ENCODE data around the gene ARL9.

ARL9 gene

DNA sequence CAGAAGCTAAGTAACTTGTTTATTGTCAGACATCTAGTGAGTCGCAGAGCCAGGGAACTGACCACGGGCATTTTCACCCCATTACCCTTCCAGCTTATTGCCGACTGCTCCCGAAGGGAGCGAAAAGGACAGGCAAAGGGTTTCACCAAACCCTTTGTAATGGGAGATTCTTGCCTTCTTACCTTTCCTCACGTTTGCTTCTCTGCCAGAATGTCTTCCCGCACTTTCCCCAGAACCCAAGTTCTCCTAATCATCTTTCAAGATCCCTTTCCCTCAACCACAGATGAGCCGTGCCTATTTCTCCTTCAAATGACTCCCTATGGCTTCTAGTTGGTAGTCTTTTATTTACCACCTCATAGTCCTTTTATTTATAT is 38.7 kb upstream of the ARL9 start:
- TF ChIP-seq MAX (IDR thresholded peaks at IDR 0.05; ENCODE audit: low read depth, low read length) (no peak), CTCF (IDR thresholded peaks at IDR 0.05; ENCODE audit: low read depth, low read length) (no peak), POLR2A (IDR thresholded peaks at IDR 0.05; ENCODE audit: extremely low read depth, insufficient read length) (no peak)
- H3K4me3 ChIP-seq (ENCODE audit: low read depth, low read length) = peak overlapping the region; percentile 99
- peak; percentile 19 for DNase-seq (ENCODE audit: low read depth)

DNA sequence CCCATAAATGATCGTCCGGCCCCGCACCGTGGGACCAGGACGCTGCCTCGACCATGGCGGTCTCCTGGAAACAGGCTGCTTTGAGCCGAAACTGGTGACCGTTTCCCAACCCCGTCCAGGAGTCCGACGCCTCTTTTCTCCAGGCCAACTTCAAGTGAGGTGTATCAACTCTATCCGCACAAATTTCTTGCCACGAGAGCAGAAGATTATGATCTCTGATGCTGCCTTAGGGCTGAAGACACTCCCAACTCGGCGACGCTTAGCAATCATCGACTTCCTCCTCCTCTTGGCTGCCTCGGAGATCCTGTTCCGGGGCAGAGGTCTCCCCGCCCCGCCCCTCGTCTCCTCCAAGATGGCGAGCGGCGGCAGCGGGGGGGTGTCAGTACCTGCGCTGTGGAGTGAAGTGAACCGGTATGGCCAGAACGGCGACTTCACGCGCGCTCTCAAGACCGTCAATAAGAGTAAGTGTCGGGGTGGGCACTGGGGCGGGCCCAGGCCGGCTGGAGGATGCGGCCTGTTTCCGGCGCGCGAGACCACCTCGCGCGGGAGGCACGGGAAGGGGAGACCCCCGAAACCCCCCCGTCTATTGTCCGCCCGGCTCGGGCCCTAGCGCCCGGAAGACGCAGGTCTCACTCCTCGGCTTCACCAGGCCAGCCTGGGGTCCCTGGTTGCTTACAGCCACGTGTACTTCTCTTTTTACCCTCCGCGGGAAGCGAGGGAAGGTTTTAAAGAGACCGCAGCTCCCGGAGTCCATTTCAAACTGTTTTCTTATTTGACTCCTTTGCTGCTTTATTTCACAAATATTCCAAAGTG is 38.1 kb upstream of the ARL9 start, which contains the start of gene SRP72:
Gene SRP72 (plus strand): TSS at position 334 of the 813 bp plus-strand sequence. CDS start 19 bp downstream, at position 353.
- peak within 1 kb of the TSS; percentile 99 for H3K4me3 ChIP-seq (ENCODE audit: low read depth, low read length)
- TF ChIP-seq CTCF (IDR thresholded peaks at IDR 0.05; ENCODE audit: low read depth, low read length) (no peak), MAX (IDR thresholded peaks at IDR 0.05; ENCODE audit: low read depth, low read length) (peak; percentile 76), MYC (IDR thresholded peaks at IDR 0.05; ENCODE audit: low read depth, low read length) (peak; percentile 67), POLR2A (IDR thresholded peaks at IDR 0.05; ENCODE audit: extremely low read depth, insufficient read length) (peak; percentile 86)
- peak; percentile 95 for DNase-seq (ENCODE audit: low read depth)

DNA sequence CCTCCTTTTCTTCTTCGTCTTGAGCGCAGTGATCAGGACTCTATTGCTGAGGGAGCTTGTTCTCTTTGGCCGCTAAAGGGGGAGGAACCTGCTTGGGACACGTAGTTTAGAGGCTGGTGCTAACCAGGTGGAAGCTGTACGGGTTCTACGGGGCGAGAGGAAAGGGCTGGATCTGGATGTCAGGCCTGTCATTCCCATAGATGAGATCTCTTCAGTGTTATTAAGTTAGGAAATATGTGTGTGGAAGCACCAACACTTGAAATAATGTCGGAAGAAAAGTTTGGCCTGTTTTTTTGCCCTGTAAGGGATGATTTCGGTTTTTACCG is 37.5 kb upstream of the ARL9 start:
- peak overlapping the region; percentile 99 for H3K4me3 ChIP-seq (ENCODE audit: low read depth, low read length)
- TF ChIP-seq MAX (IDR thresholded peaks at IDR 0.05; ENCODE audit: low read depth, low read length) = no peak
- no peak for TF ChIP-seq CTCF (IDR thresholded peaks at IDR 0.05; ENCODE audit: low read depth, low read length)
- no peak for TF ChIP-seq POLR2A (IDR thresholded peaks at IDR 0.05; ENCODE audit: extremely low read depth, insufficient read length)
- no peak for TF ChIP-seq MYC (IDR thresholded peaks at IDR 0.05; ENCODE audit: low read depth, low read length)
- no peak for DNase-seq (ENCODE audit: low read depth)

DNA sequence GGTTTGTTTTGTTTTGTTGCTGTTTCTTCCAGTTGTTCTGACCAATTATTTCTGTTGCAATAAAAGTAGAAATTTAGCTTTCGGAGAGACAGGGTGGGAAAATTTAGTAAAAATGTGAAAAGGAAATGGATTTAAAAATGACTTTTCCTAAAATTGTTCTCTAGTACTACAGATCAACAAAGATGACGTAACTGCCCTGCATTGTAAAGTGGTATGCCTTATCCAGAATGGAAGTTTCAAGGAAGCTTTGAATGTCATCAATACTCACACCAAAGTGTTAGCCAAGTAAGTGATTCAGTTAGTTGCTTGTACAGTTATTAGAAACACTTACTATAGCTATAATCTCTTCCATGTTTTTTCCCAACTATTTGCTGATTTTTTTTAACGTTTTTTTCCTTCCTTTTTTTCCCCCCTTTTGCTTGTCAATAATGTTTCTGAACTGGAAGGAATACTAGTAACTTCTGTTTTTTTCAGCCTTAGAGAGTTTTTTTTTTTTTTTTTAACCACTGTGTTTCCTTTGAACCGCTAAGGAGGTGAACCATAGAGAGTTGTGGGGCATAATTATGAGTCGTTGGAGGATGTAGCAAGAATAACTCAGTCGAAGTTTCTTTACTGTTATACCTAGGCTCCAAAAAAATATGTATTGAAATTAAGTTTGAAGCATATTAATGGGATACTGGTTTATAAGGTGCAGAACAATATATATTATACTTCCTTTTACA is 35.9 kb upstream of the ARL9 start:
- DNase-seq (ENCODE audit: low read depth) = peak; percentile 54
- TF ChIP-seq CTCF (IDR thresholded peaks at IDR 0.05; ENCODE audit: low read depth, low read length) (no peak), POLR2A (IDR thresholded peaks at IDR 0.05; ENCODE audit: extremely low read depth, insufficient read length) (no peak), MYC (IDR thresholded peaks at IDR 0.05; ENCODE audit: low read depth, low read length) (no peak), MAX (IDR thresholded peaks at IDR 0.05; ENCODE audit: low read depth, low read length) (no peak)
- H3K4me3 ChIP-seq (ENCODE audit: low read depth, low read length) = peak overlapping the region; percentile 99

GRCh38 chr4:56475917-56476316 is 29.7 kb upstream of the ARL9 start:
- TF ChIP-seq CTCF (IDR thresholded peaks at IDR 0.05; ENCODE audit: low read depth, low read length) (no peak), MAX (IDR thresholded peaks at IDR 0.05; ENCODE audit: low read depth, low read length) (no peak), MYC (IDR thresholded peaks at IDR 0.05; ENCODE audit: low read depth, low read length) (no peak), POLR2A (IDR thresholded peaks at IDR 0.05; ENCODE audit: extremely low read depth, insufficient read length) (no peak)
- DNase-seq (ENCODE audit: low read depth) = no peak
- H3K4me3 ChIP-seq (ENCODE audit: low read depth, low read length) = no peak overlapping the region

Measured in NB4 (cell line).